ENCODE measurements around the gene GAS2L1. TPM values are rescaled to one million over a fixed set of nuclear protein-coding genes. Genes with fewer than 3 reads are reported as not detected.

The GAS2L1 gene
- total and polyA plus RNA-seq, 3 donors from 2014 or later = 84.9 to 197 (median 191) TPM

DNA sequence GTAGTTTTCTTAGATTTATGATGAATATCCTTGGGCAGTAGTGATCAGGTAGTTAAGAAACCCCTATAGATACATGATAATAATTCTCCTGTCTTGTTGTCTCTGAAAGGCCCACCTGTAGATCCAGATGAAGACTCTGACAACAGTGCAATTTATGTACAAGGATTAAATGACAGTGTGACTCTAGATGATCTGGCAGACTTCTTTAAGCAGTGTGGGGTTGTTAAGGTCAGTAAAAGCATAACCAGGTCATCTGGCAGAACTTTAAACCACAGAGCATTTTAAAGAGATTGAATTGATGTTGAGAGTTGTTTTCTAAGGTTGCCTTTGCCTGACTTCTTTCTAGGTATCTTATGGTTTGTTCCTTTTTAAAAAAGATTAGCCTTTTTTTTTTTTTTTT is 14.1 kb upstream of the GAS2L1 start:
- no peaks in the 10 kb centered on the region for H3K4me1 ChIP-seq
- intact Hi-C loops (cut with DNase I; ENCODE audit: low total_unique reads) = no loop called here

DNA sequence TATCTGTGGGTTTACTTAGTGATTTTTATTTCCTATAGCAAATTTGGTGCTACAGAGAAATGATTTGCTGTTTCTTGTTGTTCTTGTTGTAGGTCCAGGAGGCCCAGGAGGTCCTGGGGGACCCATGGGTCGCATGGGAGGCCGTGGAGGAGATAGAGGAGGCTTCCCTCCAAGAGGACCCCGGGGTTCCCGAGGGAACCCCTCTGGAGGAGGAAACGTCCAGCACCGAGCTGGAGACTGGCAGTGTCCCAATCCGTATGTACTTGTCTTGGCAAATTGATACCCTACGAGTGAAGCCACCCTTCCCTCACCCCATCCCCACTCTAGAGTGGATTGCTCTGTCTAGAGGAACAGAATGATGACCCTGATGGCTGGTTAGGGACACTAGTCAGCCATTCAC is 7.8 kb upstream of the GAS2L1 start:
- H3K36me3 ChIP-seq (ENCODE audit: low read depth, missing control alignments) = no peaks in the 10 kb centered on the region
- WGBS, 2 donors = 69 to 77% methylated on average over 8 of the region's 8 CpGs

More for the DNA sequence above, 14.1 kb upstream of the GAS2L1 start:
- no peak for DNase-seq
- Histone ChIP-seq H3K9me3 (no peaks in the 10 kb centered on the region), H3K36me3 (ENCODE audit: low read depth, missing control alignments) (no peaks in the 10 kb centered on the region), H3K27me3 (no peaks in the 10 kb centered on the region), H3K27ac (no peak overlapping the region), H3K4me3 (no peak overlapping the region)
- TF ChIP-seq, protein P1, sequence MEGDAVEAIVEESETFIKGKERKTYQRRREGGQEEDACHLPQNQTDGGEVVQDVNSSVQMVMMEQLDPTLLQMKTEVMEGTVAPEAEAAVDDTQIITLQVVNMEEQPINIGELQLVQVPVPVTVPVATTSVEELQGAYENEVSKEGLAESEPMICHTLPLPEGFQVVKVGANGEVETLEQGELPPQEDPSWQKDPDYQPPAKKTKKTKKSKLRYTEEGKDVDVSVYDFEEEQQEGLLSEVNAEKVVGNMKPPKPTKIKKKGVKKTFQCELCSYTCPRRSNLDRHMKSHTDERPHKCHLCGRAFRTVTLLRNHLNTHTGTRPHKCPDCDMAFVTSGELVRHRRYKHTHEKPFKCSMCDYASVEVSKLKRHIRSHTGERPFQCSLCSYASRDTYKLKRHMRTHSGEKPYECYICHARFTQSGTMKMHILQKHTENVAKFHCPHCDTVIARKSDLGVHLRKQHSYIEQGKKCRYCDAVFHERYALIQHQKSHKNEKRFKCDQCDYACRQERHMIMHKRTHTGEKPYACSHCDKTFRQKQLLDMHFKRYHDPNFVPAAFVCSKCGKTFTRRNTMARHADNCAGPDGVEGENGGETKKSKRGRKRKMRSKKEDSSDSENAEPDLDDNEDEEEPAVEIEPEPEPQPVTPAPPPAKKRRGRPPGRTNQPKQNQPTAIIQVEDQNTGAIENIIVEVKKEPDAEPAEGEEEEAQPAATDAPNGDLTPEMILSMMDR (IDR thresholded peaks at IDR 0.05) = no peak
- no peak for TF ChIP-seq POLR2A (IDR thresholded peaks at IDR 0.05)

DNA sequence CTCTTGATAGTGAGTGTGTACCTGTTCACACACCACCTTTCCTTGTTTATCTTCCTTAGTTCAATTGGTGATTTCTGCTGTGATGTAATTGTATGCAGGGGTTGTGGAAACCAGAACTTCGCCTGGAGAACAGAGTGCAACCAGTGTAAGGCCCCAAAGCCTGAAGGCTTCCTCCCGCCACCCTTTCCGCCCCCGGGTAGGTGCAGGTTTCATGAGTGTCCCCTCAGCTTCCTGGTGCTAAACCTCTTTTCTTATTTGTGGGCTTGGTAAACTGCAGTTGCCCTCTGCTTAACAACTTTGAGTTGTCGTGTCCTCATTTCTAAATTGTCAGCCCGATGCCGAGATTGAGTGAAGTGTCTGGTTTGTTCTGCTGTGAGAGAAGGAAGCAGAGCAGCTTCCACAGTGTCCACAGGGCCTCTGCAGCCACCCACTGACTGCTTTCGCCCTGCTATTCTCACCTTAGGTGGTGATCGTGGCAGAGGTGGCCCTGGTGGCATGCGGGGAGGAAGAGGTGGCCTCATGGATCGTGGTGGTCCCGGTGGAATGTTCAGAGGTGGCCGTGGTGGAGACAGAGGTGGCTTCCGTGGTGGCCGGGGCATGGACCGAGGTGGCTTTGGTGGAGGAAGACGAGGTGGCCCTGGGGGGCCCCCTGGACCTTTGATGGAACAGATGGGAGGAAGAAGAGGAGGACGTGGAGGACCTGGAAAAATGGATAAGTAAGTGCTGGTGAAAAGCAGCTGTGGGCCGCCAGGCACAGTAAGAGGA is 7.1 kb upstream of the GAS2L1 start:
- peaks cover 5% of the 10 kb centered on the region for H3K4me1 ChIP-seq
- 85 to 86% methylated on average over 19 of the region's 19 CpGs for WGBS, 2 donors
- TF ChIP-seq, protein P1 (IDR thresholded peaks at IDR 0.05) = no peak
- TF ChIP-seq POLR2A (IDR thresholded peaks at IDR 0.05) = no peak
- H3K27me3 ChIP-seq = no peaks in the 10 kb centered on the region
- intact Hi-C loops (cut with DNase I; ENCODE audit: low total_unique reads) = no loop called here
- H3K27ac ChIP-seq = no peak overlapping the region
- no peak overlapping the region for H3K4me3 ChIP-seq
- H3K36me3 ChIP-seq (ENCODE audit: low read depth, missing control alignments) = no peaks in the 10 kb centered on the region
- DNase-seq = no peak
- no peaks in the 10 kb centered on the region for H3K9me3 ChIP-seq

More for the DNA sequence above, 7.8 kb upstream of the GAS2L1 start:
- TF ChIP-seq POLR2A (IDR thresholded peaks at IDR 0.05) = no peak
- TF ChIP-seq, protein P1 (IDR thresholded peaks at IDR 0.05) = no peak
- no peak overlapping the region for H3K27ac ChIP-seq
- intact Hi-C loops (cut with DNase I; ENCODE audit: low total_unique reads) = no loop called here
- H3K4me1 ChIP-seq = peaks cover 5% of the 10 kb centered on the region
- no peaks in the 10 kb centered on the region for H3K9me3 ChIP-seq
- DNase-seq = no peak
- H3K4me3 ChIP-seq = no peak overlapping the region
- H3K27me3 ChIP-seq = no peaks in the 10 kb centered on the region

DNA sequence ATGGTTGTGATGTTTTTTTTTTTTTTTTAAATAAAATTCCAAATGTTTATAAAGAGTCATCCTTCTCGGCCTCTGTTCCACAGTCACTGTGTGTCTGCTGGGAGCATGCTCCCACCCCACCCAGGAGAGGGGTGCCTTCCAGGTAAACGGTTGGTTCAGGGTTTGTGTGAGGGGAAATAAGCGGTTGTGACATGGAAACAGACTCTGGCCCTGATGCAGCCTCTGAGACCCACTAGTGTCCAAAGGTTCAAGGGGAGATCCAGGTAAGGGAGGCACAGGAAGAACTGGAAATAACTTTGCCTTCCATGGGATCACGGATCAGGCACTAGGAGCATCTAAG is 6.0 kb upstream of the GAS2L1 start:
- TF ChIP-seq POLR2A (IDR thresholded peaks at IDR 0.05) = no peak
- TF ChIP-seq, protein P1 (IDR thresholded peaks at IDR 0.05) = no peak
- 61 to 62% methylated on average over 4 of the region's 4 CpGs for WGBS, 2 donors
- intact Hi-C loops (cut with DNase I; ENCODE audit: low total_unique reads) = no loop called here
- Histone ChIP-seq H3K4me3 (no peak overlapping the region), H3K9me3 (no peaks in the 10 kb centered on the region), H3K27me3 (no peaks in the 10 kb centered on the region), H3K27ac (no peak overlapping the region), H3K36me3 (ENCODE audit: low read depth, missing control alignments) (no peaks in the 10 kb centered on the region), H3K4me1 (peaks cover 5% of the 10 kb centered on the region)
- DNase-seq = no peak
